ENCODE measurements around the gene DHDDS. TPM values are rescaled to one million over a fixed set of nuclear protein-coding genes. Genes with fewer than 3 reads are reported as not detected.

DHDDS gene
- total and polyA plus RNA-seq, 9 donors, result 13.0 to 46.2 (median 27.3) TPM

- Histone ChIP-seq H3K4me1 (ENCODE audit: insufficient read depth) (peaks cover 8% of the 10 kb centered on the region), H3K9me3 (no peaks in the 10 kb centered on the region), H3K36me3 (no peaks in the 10 kb centered on the region), H3K27me3 (no peaks in the 10 kb centered on the region), H3K27ac (no peak overlapping the region), H3K4me3 (no peak overlapping the region)
- DNase-seq, result peak in 2 of 5 donors; percentile 27 to 38
- intact Hi-C loops (cut with DNase I), result no loop called here
- 76 to 80% (median 79%) methylated on average over 5 of the region's 5 CpGs for whole genome bisulfite sequencing, 3 donors
- TF ChIP-seq EP300 (IDR thresholded peaks at IDR 0.05) (no peak), POLR2A (IDR thresholded peaks at IDR 0.05) (no peak), CTCF (IDR thresholded peaks at IDR 0.05) (no peak)
Measured at GRCh38 chr1:26469558-26469957, 37.4 kb downstream of the DHDDS start.

DNA sequence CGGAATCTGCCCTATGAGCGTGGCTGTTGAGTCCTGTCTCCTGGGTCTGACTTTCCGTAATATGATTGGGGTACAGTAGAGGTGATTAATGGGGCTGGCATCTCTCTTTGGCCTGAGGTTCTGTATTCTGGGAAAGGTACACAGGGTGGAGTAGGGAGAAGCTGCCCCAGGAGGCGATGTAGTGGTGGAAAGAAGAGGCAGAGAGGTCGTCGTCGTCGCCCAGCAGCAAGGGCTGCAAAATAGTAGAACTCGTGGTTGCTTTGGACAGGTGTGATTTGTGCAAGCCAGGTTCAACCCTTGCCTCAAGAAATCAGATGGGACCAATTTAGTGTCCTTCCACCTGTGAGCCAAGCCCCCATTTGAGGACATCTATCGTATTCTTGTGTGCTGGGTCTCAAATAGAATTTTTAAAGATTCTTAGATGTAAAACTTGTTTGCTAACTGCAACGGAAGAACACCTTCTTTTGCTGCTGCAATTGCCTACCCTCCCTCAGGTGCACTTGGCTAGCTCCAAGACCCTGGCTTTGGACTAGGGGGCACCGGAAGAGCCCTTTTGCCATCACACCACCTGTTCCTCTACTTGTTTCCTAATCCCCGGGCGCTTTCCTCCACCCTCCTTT lies 38.9 kb downstream of the DHDDS start:
- intact Hi-C loops (cut with DNase I), result loop anchor here in 1 of 4 donors (5.0 kb wide), 1 partner anchor 39 kb away; the partner anchor contains the start of gene DHDDS
- Histone ChIP-seq H3K27me3 (no peaks in the 10 kb centered on the region), H3K36me3 (no peaks in the 10 kb centered on the region), H3K4me3 (peak overlapping the region; percentile 99), H3K27ac (no peak overlapping the region), H3K9me3 (no peaks in the 10 kb centered on the region), H3K4me1 (ENCODE audit: insufficient read depth) (peaks cover 8% of the 10 kb centered on the region)
- TF ChIP-seq POLR2A (IDR thresholded peaks at IDR 0.05) (no peak), EP300 (IDR thresholded peaks at IDR 0.05) (no peak), CTCF (IDR thresholded peaks at IDR 0.05) (no peak)
- 45 to 49% (median 48%) methylated on average over 14 of the region's 14 CpGs for WGBS, 3 donors
- DNase-seq, result no peak

- DNase-seq, result peak in 4 of 5 donors; percentile 70 to 82 (median 72)
- no peaks in the 10 kb centered on the region for H3K36me3 ChIP-seq
- intact Hi-C loops (cut with DNase I), result loop anchor here in 1 of 4 donors (5.0 kb wide), 1 partner anchor 39 kb away; the partner anchor contains the start of gene DHDDS
- no peaks in the 10 kb centered on the region for H3K9me3 ChIP-seq
- 1 to 2% (median 1%) methylated on average over 51 to 52 of the region's 52 CpGs for WGBS, 3 donors
- peak overlapping the region; percentile 99 for H3K4me3 ChIP-seq
- peaks cover 8% of the 10 kb centered on the region for H3K4me1 ChIP-seq (ENCODE audit: insufficient read depth)
- H3K27me3 ChIP-seq, result no peaks in the 10 kb centered on the region
- TF ChIP-seq CTCF (IDR thresholded peaks at IDR 0.05), result no peak
- no peak for TF ChIP-seq POLR2A (IDR thresholded peaks at IDR 0.05)
- TF ChIP-seq EP300 (IDR thresholded peaks at IDR 0.05), result no peak
- peak overlapping the region in 1 of 2 donors; percentile 100 for H3K27ac ChIP-seq
Measured at GRCh38 chr1:26471498-26472319, 39.6 kb downstream of the DHDDS start.

DNA sequence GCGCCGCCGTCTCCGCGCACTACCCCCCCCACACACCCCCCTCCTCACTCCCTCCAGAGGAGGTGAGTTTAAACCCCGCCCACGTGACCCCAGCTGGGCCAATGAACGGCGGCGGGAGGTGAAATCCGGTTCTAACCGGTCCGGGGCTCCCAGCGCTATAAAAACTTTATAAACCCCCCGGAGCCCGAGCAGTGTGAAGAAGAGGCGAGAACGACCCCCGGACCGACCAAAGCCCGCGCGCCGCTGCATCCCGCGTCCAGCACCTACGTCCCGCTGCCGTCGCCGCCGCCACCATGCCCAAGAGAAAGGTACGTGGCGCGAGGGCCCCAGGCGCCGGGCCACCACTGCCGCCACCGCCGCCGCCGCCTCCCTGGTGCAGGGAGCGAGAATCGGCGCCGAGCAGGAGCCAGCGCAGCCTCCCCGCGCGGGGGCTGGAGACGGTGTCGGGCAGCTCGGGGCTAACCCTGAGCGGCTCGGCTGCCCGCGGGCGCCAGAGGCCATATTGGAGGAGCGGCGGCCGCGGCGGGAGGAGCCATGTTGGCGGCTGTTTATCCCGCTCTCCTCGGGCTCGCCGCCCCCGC lies 40.3 kb downstream of the DHDDS start, which contains the start of gene HMGN2:
Gene HMGN2 (plus strand): TSS at position 121 of the 581 bp plus-strand sequence. CDS start 173 bp downstream, at position 294.
- Histone ChIP-seq H3K36me3 (no peaks in the 10 kb centered on the region), H3K27me3 (no peaks in the 10 kb centered on the region)
- intact Hi-C loops (cut with DNase I), result loop anchor here in 1 of 4 donors (5.0 kb wide), 1 partner anchor 40 kb away; the partner anchor contains the start of gene DHDDS

More for the DNA sequence above, 40.3 kb downstream of the DHDDS start, which contains the start of gene HMGN2:
- H3K4me3 ChIP-seq, result peak within 1 kb of the TSS; percentile 99
- WGBS, 3 donors, result 0 to 1% (median 0%) methylated on average over 39 to 69 of the region's 69 CpGs
- peak within 1 kb of the TSS; percentile 97 to 100 for H3K27ac ChIP-seq
- TF ChIP-seq EP300 (IDR thresholded peaks at IDR 0.05) (no peak), POLR2A (IDR thresholded peaks at IDR 0.05) (peak; percentile 86), CTCF (IDR thresholded peaks at IDR 0.05) (peak in 2 of 3 donors; percentile 6 to 20)
- peaks cover 8% of the 10 kb centered on the region for H3K4me1 ChIP-seq (ENCODE audit: insufficient read depth)
- H3K9me3 ChIP-seq, result no peaks in the 10 kb centered on the region
- DNase-seq, result peak; percentile 93 to 96 (median 95)
